GM19397 (cell line): ENCODE data around the gene CD9.

ENCODE experiments used
- ATAC-seq: cut with Tn5 transposase; IDR thresholded peaks from one replicate; pipeline ENCODE4 v1.9.1; 2021; ENCODE audit warnings: mild to moderate bottlenecking, moderate library complexity; ENCODE audit not compliant: unreplicated experiment

CD9 gene

GRCh38 chr12:6235906-6236640, 35.9 kb downstream of the CD9 start:
- ATAC-seq: no peak

GRCh38 chr12:6236641-6236940, 36.4 kb downstream of the CD9 start:
- no peak for ATAC-seq

GRCh38 chr12:6237830-6238229, 37.6 kb downstream of the CD9 start:
- no peak for ATAC-seq

GRCh38 chr12:6238875-6239274, 38.7 kb downstream of the CD9 start:
- no peak for ATAC-seq

GRCh38 chr12:6241495-6241894, 41.3 kb downstream of the CD9 start:
- ATAC-seq: no peak

- no peak for ATAC-seq
Observed at GRCh38 chr12:6249580-6249979, 49.4 kb downstream of the CD9 start.

GRCh38 chr12:6250343-6250742, 50.1 kb downstream of the CD9 start:
- no peak for ATAC-seq

GRCh38 chr12:6253278-6253677, 53.1 kb downstream of the CD9 start:
- no peak for ATAC-seq

- no peak for ATAC-seq
Observed at GRCh38 chr12:6254491-6254890, 54.3 kb downstream of the CD9 start.

GRCh38 chr12:6257007-6257406, 56.8 kb downstream of the CD9 start:
- ATAC-seq: no peak

GRCh38 chr12:6262211-6262610, 62.0 kb downstream of the CD9 start:
- ATAC-seq: no peak

- no peak for ATAC-seq
Observed at GRCh38 chr12:6262623-6263022, 62.4 kb downstream of the CD9 start.

- ATAC-seq: no peak
Observed at GRCh38 chr12:6263931-6264330, 63.7 kb downstream of the CD9 start.

- no peak for ATAC-seq
Observed at GRCh38 chr12:6264402-6265037, 64.3 kb downstream of the CD9 start.

GRCh38 chr12:6265038-6265405, 64.8 kb downstream of the CD9 start:
- no peak for ATAC-seq

GRCh38 chr12:6266541-6266966, 66.4 kb downstream of the CD9 start:
- ATAC-seq: no peak

- no peak for ATAC-seq
Observed at GRCh38 chr12:6266971-6267721, 66.9 kb downstream of the CD9 start.

GRCh38 chr12:6268484-6269157, 68.4 kb downstream of the CD9 start:
- no peak for ATAC-seq

GRCh38 chr12:6269986-6270385, 69.8 kb downstream of the CD9 start:
- ATAC-seq: no peak

- no peak for ATAC-seq
Observed at GRCh38 chr12:6271281-6271680, 71.1 kb downstream of the CD9 start.

- no peak for ATAC-seq
Observed at GRCh38 chr12:6272300-6273204, 72.4 kb downstream of the CD9 start.
